Astrocyte (in vitro differentiated cells and primary cell): ENCODE results near the gene ZFP3.
"Not testable (repeated sequence)": the region's sequence is repeated elsewhere in the genome, so short reads cannot be mapped to it uniquely, and the experiment has no call there.

Experiments
- CTCF ChIP-seq: IDR thresholded peaks from 2 replicates; pipeline ENCODE4 v1.5.1; 2011; ENCODE audit warnings: low read depth, mild to moderate bottlenecking, inconsistent platforms, low read length, moderate library complexity; ENCODE audit not compliant: insufficient read depth
- EZH2 ChIP-seq: IDR thresholded peaks from 2 replicates; pipeline ENCODE4 v1.6.1; 2012; ENCODE audit warnings: mild to moderate bottlenecking, low read length, inconsistent platforms; ENCODE audit not compliant: insufficient read depth

- not testable (repeated sequence) for TF ChIP-seq CTCF, EZH2
Observed at GRCh38 chr17:5134571-5134970, 56.3 kb downstream of the ZFP3 start.
